C1 segment of cervical spinal cord (tissue), 14 donors: Measurements from ENCODE around the gene SMIM41.

Experiments used
- DNase-seq, 14 donors: peaks; one replicate each; lab custom pipeline; 2025; lab: John Stamatoyannopoulos, UW

Gene SMIM41

GRCh38 chr12:52120951-52121823, 41.7 kb downstream of the SMIM41 start:
- DNase-seq: no peak

GRCh38 chr12:52121824-52122539, 42.5 kb downstream of the SMIM41 start:
- DNase-seq: peak in 5 of 14 donors; percentile 1 to 44 (median 12)

DNA sequence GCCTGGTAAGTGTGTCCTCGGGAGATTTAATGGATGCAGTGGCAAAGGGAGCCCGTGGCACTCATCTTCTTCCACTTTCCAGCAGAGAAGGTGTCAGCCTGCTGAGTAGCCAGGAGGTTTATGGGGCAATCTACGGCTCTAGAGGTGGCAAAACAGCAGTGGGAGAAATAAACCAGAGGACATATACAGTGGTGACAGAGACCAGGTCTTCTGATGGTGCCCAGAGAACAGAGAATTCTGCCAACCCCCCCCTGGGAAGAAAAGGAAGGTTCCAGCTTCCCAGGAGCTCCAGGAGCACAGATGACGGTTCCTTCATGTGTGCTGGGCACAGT, 43.0 kb downstream of the SMIM41 start:
- no peak for DNase-seq

DNA sequence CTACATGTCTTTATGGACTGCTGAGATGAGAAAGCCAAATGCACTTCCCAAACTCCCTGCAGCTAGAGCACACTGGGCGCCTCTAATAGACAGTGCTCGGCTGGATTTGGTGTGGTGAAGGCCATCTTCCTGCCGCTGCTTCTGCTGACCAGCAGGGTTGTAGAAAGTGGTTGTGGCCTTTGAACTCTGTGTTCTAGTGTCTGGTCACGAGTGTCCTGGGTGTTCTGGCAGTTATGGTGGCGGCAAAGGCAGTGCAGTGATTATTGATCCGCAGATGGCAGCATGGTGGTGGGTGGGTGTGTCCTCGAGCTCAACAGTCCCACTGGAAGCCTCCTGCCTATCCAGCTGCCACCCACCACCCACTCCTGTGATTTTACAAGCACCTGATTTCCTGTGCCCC, 43.4 kb downstream of the SMIM41 start:
- no peak for DNase-seq

DNA sequence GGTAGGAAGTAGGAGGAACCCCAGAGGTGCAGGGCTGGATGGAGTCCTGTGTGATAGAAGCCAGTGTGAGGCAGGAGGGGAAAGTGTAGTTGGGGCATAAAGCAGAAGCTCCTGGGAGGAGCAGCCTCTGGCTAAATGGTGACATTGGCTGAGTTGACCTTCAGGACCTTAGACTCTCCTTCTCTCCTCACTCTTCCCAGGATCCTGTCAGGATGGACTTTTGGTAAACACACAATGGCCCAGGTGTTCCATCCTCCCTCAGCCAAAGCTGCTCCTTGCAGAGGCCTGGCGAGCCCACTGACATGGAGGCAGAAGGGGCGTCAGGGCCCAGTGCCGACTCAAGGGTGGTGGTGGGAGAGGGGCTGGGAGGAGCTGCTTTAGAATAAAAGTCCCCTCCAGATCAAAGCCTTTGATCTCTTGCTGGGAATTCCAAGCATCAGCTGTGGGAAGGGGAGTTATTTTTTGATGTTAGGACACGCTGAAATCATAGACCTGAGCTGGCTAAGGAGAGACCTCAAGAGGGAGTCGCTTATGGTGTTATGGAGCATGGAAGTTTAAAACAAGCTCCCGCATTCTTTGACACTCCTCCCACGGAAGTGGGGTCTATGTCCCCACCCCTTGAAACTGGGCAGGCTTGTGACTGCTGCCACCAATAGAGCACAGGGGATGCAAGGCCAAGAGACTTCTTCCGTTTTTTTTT, 44.1 kb downstream of the SMIM41 start:
- DNase-seq: no peak

DNA sequence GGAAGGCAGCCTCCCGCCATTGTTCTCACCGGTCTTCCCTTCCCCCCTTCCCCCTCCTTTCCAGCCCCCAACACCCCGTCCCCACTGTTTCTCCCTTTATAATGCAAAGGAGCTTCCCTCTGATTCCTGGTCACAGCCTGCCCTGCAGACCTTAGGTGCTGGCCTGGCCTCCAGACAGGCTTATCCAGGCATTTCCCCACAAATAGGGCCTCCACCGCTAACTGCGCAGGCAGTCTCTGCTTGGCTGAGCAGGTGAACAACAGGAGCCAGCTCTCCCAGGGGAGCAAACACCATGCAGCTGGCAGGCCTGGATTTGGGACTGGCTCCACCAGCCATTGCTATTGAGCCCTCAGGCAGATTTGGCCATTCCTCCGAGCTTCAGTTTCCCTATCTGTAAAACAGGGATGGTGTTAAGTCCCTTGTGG, 46.0 kb downstream of the SMIM41 start:
- no peak for DNase-seq

GRCh38 chr12:52126050-52126604, 46.6 kb downstream of the SMIM41 start:
- no peak for DNase-seq

GRCh38 chr12:52126605-52127578, 47.4 kb downstream of the SMIM41 start:
- DNase-seq: no peak

GRCh38 chr12:52127683-52128450, 48.4 kb downstream of the SMIM41 start:
- no peak for DNase-seq

GRCh38 chr12:52130711-52131110, 51.2 kb downstream of the SMIM41 start:
- no peak for DNase-seq

GRCh38 chr12:52132754-52133161, 53.3 kb downstream of the SMIM41 start:
- DNase-seq: no peak

- DNase-seq: no peak
Observed at GRCh38 chr12:52137746-52138145, 58.2 kb downstream of the SMIM41 start.

DNA sequence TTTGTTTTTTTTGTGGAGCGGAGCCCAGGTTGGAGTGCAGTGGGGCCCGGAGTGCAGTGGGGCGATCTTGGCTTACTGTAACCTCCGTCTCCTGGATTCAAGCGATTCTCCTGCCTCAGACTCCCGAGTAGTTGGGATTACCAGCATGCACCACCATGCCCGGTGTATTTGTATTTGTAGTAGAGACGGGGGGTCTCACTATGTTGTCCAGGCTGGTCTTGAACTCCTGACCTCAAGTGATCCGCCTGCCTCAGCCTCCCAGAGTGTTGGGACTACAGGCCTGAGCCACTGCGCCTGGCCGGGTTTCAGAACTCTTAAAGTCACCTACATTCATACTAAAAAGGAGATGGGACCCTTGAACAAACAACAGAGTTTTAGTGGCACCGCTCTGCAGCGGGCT, 59.6 kb downstream of the SMIM41 start:
- DNase-seq: no peak

DNA sequence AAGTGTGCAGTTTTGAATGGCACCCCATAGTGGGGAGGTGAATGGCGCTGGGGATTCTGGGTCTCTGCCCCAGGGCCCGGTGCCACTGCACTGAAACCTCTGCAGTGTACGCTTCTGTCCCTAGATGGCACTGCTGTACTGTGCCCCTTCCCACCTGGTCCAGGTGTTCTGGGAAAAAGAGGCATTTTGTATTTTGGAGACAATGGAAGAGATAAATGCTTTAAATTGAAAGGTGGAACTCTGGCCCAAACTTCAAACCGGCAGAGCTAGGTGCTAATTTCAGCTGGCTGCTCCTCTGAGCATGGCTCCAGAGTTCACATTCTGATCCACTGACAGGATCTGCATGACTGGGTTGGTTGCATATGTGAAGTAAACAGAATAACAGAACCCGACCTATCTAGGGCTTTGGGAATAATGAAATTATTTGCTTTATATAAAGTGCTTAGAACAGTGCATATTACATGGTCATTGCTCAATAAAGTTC, 60.1 kb downstream of the SMIM41 start:
- no peak for DNase-seq

DNA sequence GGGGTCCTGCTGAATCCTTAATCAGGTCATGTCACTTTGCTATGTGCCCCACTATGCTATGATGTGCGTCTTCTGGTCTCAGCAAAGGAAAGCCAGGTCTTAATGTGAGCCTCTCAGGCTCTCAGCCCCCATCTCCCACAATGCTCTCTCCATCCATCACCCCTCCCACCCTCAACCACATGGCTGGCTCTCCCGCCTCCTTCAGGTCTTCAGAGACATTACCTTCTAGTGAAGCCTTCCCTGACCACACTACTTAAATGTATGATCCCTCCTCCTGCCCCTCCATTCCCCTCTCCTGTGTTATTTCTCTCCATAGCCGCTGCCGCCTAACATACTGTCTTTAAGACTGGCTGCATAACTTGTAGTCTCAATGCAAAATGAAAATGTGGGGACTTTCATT, 61.8 kb downstream of the SMIM41 start:
- no peak for DNase-seq

GRCh38 chr12:52141875-52142274, 62.4 kb downstream of the SMIM41 start:
- no peak for DNase-seq

GRCh38 chr12:52142431-52142830, 62.9 kb downstream of the SMIM41 start:
- no peak for DNase-seq

- DNase-seq: no peak
Observed at GRCh38 chr12:52144512-52145227, 65.2 kb downstream of the SMIM41 start.
